K562 (cell line): ENCODE results near the gene TRIM24. TPM values are rescaled to one million over a fixed set of nuclear protein-coding genes. Genes with fewer than 3 reads are reported as not detected.

Experiments
- ARID3A ChIP-seq: IDR thresholded peaks from 2 replicates; pipeline ENCODE4 v1.6.1; 2012; ENCODE audit warnings: low read depth, low read length, improper control_type of control experiment, borderline replicate concordance
- ATF2 ChIP-seq: sonication (generic); formaldehyde crosslinking; IDR thresholded peaks from 2 replicates; pipeline ENCODE4 v1.8.1; 2022; ENCODE audit warnings: missing genetic modification reagents
- CAMTA2 ChIP-seq: fragments of 250-450 bp; sonication (Bioruptor Pico); conservative IDR thresholded peaks from 2 replicates; pipeline ENCODE4 v1.5.1; 2022
- CSDE1 ChIP-seq, 2 experiments: fragments of 450-650 bp; IDR thresholded peaks; 2 replicates each; pipeline ENCODE4 v1.6.1; 2016; ENCODE audit warnings: mild to moderate bottlenecking in 1 of 2
- LEF1 ChIP-seq: fragments of 450-650 bp; IDR thresholded peaks from 2 replicates; pipeline ENCODE4 v1.6.1; 2016; ENCODE audit warnings: mild to moderate bottlenecking
- MAX ChIP-seq: sonication (generic); formaldehyde crosslinking; IDR thresholded peaks from 2 replicates; pipeline ENCODE4 v1.9.0; 2022; ENCODE audit warnings: mild to moderate bottlenecking, missing genetic modification reagents
- PURB ChIP-seq: sonication (generic); formaldehyde crosslinking; IDR thresholded peaks from 2 replicates; pipeline ENCODE4 v1.9.0; 2021; ENCODE audit warnings: low read depth, mild to moderate bottlenecking, missing genetic modification reagents
- SIX5 ChIP-seq, 2 experiments: IDR thresholded peaks; 2 replicates each; pipeline ENCODE4 v1.6.1; 2011; ENCODE audit warnings: low read length in 2 of 2, borderline replicate concordance in 1 of 2, low read depth in 1 of 2, mild to moderate bottlenecking in 1 of 2, moderate library complexity in 1 of 2; ENCODE audit not compliant: insufficient read depth in 1 of 2
- polyA plus RNA-seq, 8 experiments: library from polyadenylated mRNA; depleted of rRNA in 4 of 8; stranded (reverse) in 5 of 8; unstranded in 3 of 8; fragments of >200 nt; fragmentation: Nextera tagmentation in 2 of 8; fragmentation: Illumina TruSeq in 1 of 8; extraction: Ambion mirVana in 2 of 8; extraction: Trizol in 1 of 8; gene quantifications; 2 replicates each; pipeline versions ENCODE4 v1.2.1 to v1.2.3, GENCODE V29; 2011 to 2014; ENCODE audit warnings: inconsistent platforms in 1 of 8, missing spikeins in 1 of 8
- total RNA-seq, 7 experiments: library from RNA; depleted of rRNA in 6 of 7; stranded (reverse); fragments of >200 nt in 6 of 7; fragmentation: Illumina TruSeq in 2 of 7; extraction: Trizol in 2 of 7; gene quantifications; 2 replicates each; pipeline versions ENCODE4 v1.2.1 to v1.2.3, GENCODE V29; 2011 to 2021; ENCODE audit warnings: low replicate concordance in 1 of 7

The TRIM24 gene
- total and polyA plus RNA-seq, 9 of the 15 experiments (the other 6 are each of a cell fraction or from before 2014, with no cell fraction given) = 13.4 to 74.0 (median 41.7) TPM

- TF ChIP-seq PURB (CRISPR knock-in tag) (no peak), MAX (CRISPR knock-in tag) (no peak), ATF2 (CRISPR knock-in tag) (no peak), ARID3A (no peak), SIX5 (IDR thresholded peaks at IDR 0.05; ENCODE audit: borderline replicate concordance in 1 of 2, insufficient read depth in 1 of 2, low read depth in 1 of 2, low read length in 2 of 2) (no peak), CAMTA2 (no peak), LEF1 (no peak), CSDE1 (IDR thresholded peaks at IDR 0.05) (no peak)
These were observed 35.4 kb downstream of the TRIM24 start (continued) for GRCh38 chr7:138495485-138495884.
